NCI-H526 treated with DMSO at 0.1 percent for 48 hours (cell line): Measurements from ENCODE around the gene ANKRD28.
"Not testable (repeated sequence)": the region's sequence is repeated elsewhere in the genome, so short reads cannot be mapped to it uniquely, and the experiment has no call there.

Experiments used
- DNase-seq: peaks from one replicate; lab custom pipeline; 2025; lab: John Stamatoyannopoulos, UW

ANKRD28 gene

GRCh38 chr3:15803921-15804320 lies 6.1 kb upstream of the ANKRD28 start:
- no peak for DNase-seq

GRCh38 chr3:15801298-15801697 lies 3.5 kb upstream of the ANKRD28 start:
- DNase-seq, result no peak

GRCh38 chr3:15800780-15801179 lies 3.0 kb upstream of the ANKRD28 start:
- no peak for DNase-seq

GRCh38 chr3:15800327-15800726 lies 2.5 kb upstream of the ANKRD28 start:
- no peak for DNase-seq

GRCh38 chr3:15798533-15799245 lies 910 bp upstream of the ANKRD28 start:
- DNase-seq, result no peak

- peak; percentile 61 for DNase-seq
These were observed 773 bp downstream of the ANKRD28 start for GRCh38 chr3:15796771-15797641.

GRCh38 chr3:15796331-15796730 lies 1.4 kb downstream of the ANKRD28 start:
- DNase-seq, result no peak

GRCh38 chr3:15795651-15796308 lies 2.0 kb downstream of the ANKRD28 start:
- no peak for DNase-seq

GRCh38 chr3:15794842-15795650 lies 2.7 kb downstream of the ANKRD28 start:
- DNase-seq, result no peak

- DNase-seq, result no peak
These were observed 3.4 kb downstream of the ANKRD28 start for GRCh38 chr3:15794303-15794771.

GRCh38 chr3:15791525-15791924 lies 6.3 kb downstream of the ANKRD28 start:
- DNase-seq, result no peak

GRCh38 chr3:15787941-15788340 lies 9.8 kb downstream of the ANKRD28 start:
- no peak for DNase-seq

GRCh38 chr3:15787526-15787925 lies 10.3 kb downstream of the ANKRD28 start:
- no peak for DNase-seq

GRCh38 chr3:15783361-15783969 lies 14.3 kb downstream of the ANKRD28 start:
- DNase-seq, result no peak

- no peak for DNase-seq
These were observed 15.3 kb downstream of the ANKRD28 start for GRCh38 chr3:15782429-15782828.

GRCh38 chr3:15781637-15782402 lies 16.0 kb downstream of the ANKRD28 start:
- no peak for DNase-seq

- no peak for DNase-seq
These were observed 16.6 kb downstream of the ANKRD28 start for GRCh38 chr3:15781131-15781530.

- no peak for DNase-seq
These were observed 18.7 kb downstream of the ANKRD28 start for GRCh38 chr3:15779111-15779510.

GRCh38 chr3:15778332-15778858 lies 19.4 kb downstream of the ANKRD28 start:
- no peak for DNase-seq

- DNase-seq, result not testable (repeated sequence)
These were observed 22.7 kb downstream of the ANKRD28 start for GRCh38 chr3:15774931-15775560.
